Hepatocyte (in vitro differentiated cells): ENCODE results near the gene ZFTA. TPM values are rescaled to one million over a fixed set of nuclear protein-coding genes. Genes with fewer than 3 reads are reported as not detected.

ENCODE experiments used
- DNase-seq: peaks from one replicate; pipeline ENCODE4 v3.0.0-alpha.2; 2016; ENCODE audit warnings: low spot score
- H2AFZ ChIP-seq: fragments of 200-600 bp; sonication (generic); 2 replicates; pipeline ENCODE4 v1.6.0; 2016; ENCODE audit warnings: antibody characterized with exemption, mild to moderate bottlenecking
- H3K27ac ChIP-seq: fragments of 200-600 bp; sonication (generic); 2 replicates; pipeline ENCODE4 v1.5.1; 2016; ENCODE audit warnings: mild to moderate bottlenecking
- H3K27me3 ChIP-seq: fragments of 200-600 bp; sonication (generic); 2 replicates; pipeline ENCODE4 v1.6.1; 2016
- H3K36me3 ChIP-seq: fragments of 200-600 bp; sonication (generic); replicated peaks from 2 replicates; pipeline ENCODE4 v1.5.1; 2016; ENCODE audit warnings: low read depth; ENCODE audit not compliant: insufficient read depth
- H3K4me1 ChIP-seq: fragments of 200-600 bp; sonication (generic); 2 replicates; pipeline ENCODE4 v1.5.1; 2016; ENCODE audit warnings: mild to moderate bottlenecking, moderate library complexity; ENCODE audit not compliant: insufficient read depth
- H3K4me2 ChIP-seq: fragments of 200-600 bp; sonication (generic); 2 replicates; pipeline ENCODE4 v1.6.0; 2016
- H3K4me3 ChIP-seq: fragments of 200-600 bp; sonication (generic); 2 replicates; pipeline ENCODE4 v1.5.1; 2016; ENCODE audit warnings: mild to moderate bottlenecking
- H3K79me2 ChIP-seq: fragments of 200-600 bp; sonication (generic); 2 replicates; pipeline ENCODE4 v1.6.0; 2017; ENCODE audit warnings: mild to moderate bottlenecking
- H3K9me2 ChIP-seq: fragments of 200-600 bp; sonication (generic); replicated peaks from 2 replicates; pipeline ENCODE4 v1.6.0; 2017; ENCODE audit warnings: mild to moderate bottlenecking; ENCODE audit not compliant: insufficient read depth
- H3K9me3 ChIP-seq: fragments of 200-600 bp; sonication (generic); 2 replicates; pipeline ENCODE4 v1.5.1; 2016; ENCODE audit warnings: low read depth, mild to moderate bottlenecking
- H4K20me1 ChIP-seq: fragments of 200-600 bp; sonication (generic); 2 replicates; pipeline ENCODE4 v1.6.0; 2016; ENCODE audit warnings: mild to moderate bottlenecking; ENCODE audit not compliant: insufficient read depth, poor library complexity, severe bottlenecking
- CTCF ChIP-seq: fragments of 200-600 bp; sonication (generic); IDR thresholded peaks from 2 replicates; pipeline ENCODE4 v1.5.1; 2016; ENCODE audit warnings: antibody characterized with exemption, mild to moderate bottlenecking; ENCODE audit not compliant: poor library complexity
- EZH2 ChIP-seq: fragments of 200-600 bp; sonication (generic); IDR thresholded peaks from 2 replicates; pipeline ENCODE4 v1.6.1; 2016; ENCODE audit warnings: antibody characterized with exemption, mild to moderate bottlenecking, borderline replicate concordance
- EZH2phosphoT487 ChIP-seq: fragments of 200-600 bp; sonication (generic); IDR thresholded peaks from one replicate; pipeline ENCODE4 v1.6.1; 2018; ENCODE audit warnings: antibody characterized with exemption, mild to moderate bottlenecking, low read depth, moderate library complexity; ENCODE audit not compliant: unreplicated experiment, severe bottlenecking
- WGBS: methylation state at CpG from one replicate; pipeline ENCODE4 v1.1.6; 2016; ENCODE audit warnings: low lambda C conversion rate; ENCODE audit errors: missing lambda C conversion rate; 5-methylcytosine and 5-hydroxymethylcytosine counted together
- polyA plus RNA-seq: library from polyadenylated mRNA; unstranded; fragments of >200 nt; fragmentation: Nextera tagmentation; extraction: Ambion mirVana; gene quantifications from 2 replicates; pipeline ENCODE4 v1.2.1, GENCODE V29; 2016
- total RNA-seq: library from RNA; depleted of rRNA; stranded (reverse); fragments of >200 nt; gene quantifications from 2 replicates; pipeline ENCODE4 v1.2.3, GENCODE V29; 2014

ZFTA gene
- total and polyA plus RNA-seq, 2 experiments from 2014 or later, result 14.7 to 44.1 TPM

GRCh38 chr11:63729326-63729725 lies 39.2 kb downstream of the ZFTA start:
- H3K27me3 ChIP-seq, result no peaks in the 10 kb centered on the region
- 90% methylated on average over 3 of the region's 3 CpGs for WGBS
- H3K9me2 ChIP-seq, result no peaks in the 10 kb centered on the region
- H3K9me3 ChIP-seq, result no peaks in the 10 kb centered on the region
- peaks cover 28% of the 10 kb centered on the region for H3K79me2 ChIP-seq
- no peaks in the 10 kb centered on the region for H3K36me3 ChIP-seq
- no peak for TF ChIP-seq EZH2
- TF ChIP-seq EZH2phosphoT487, result no peak
- TF ChIP-seq CTCF, result no peak
- H3K27ac ChIP-seq, result no peak overlapping the region
- no peaks in the 10 kb centered on the region for H4K20me1 ChIP-seq
- no peak overlapping the region for H3K4me2 ChIP-seq
- no peak overlapping the region for H3K4me3 ChIP-seq
- no peak for DNase-seq
- no peak overlapping the region for H2AFZ ChIP-seq
- H3K4me1 ChIP-seq, result no peaks in the 10 kb centered on the region

- H3K79me2 ChIP-seq, result peaks cover 62% of the 10 kb centered on the region
- H3K4me3 ChIP-seq, result no peak overlapping the region
- no peaks in the 10 kb centered on the region for H3K9me3 ChIP-seq
- WGBS, result 91% methylated on average over 3 of the region's 3 CpGs
- H4K20me1 ChIP-seq, result no peaks in the 10 kb centered on the region
- no peaks in the 10 kb centered on the region for H3K36me3 ChIP-seq
- H3K9me2 ChIP-seq, result no peaks in the 10 kb centered on the region
- H2AFZ ChIP-seq, result no peak overlapping the region
- H3K4me1 ChIP-seq, result no peaks in the 10 kb centered on the region
- DNase-seq, result no peak
- no peak overlapping the region for H3K27ac ChIP-seq
- TF ChIP-seq EZH2, result no peak
- no peak for TF ChIP-seq CTCF
- TF ChIP-seq EZH2phosphoT487, result no peak
- H3K27me3 ChIP-seq, result no peaks in the 10 kb centered on the region
- H3K4me2 ChIP-seq, result no peak overlapping the region
Observed at GRCh38 chr11:63720611-63721010, 48.0 kb downstream of the ZFTA start.

GRCh38 chr11:63719987-63720386 lies 48.6 kb downstream of the ZFTA start:
- H3K4me1 ChIP-seq, result no peaks in the 10 kb centered on the region
- H3K4me3 ChIP-seq, result no peak overlapping the region
- no peak for DNase-seq
- 75% methylated on average over 2 of the region's 2 CpGs for WGBS
- H4K20me1 ChIP-seq, result no peaks in the 10 kb centered on the region
- peaks cover 63% of the 10 kb centered on the region for H3K79me2 ChIP-seq
- H3K27ac ChIP-seq, result no peak overlapping the region
- H3K27me3 ChIP-seq, result no peaks in the 10 kb centered on the region
- no peak overlapping the region for H2AFZ ChIP-seq
- H3K9me2 ChIP-seq, result no peaks in the 10 kb centered on the region
- H3K36me3 ChIP-seq, result no peaks in the 10 kb centered on the region
- H3K4me2 ChIP-seq, result no peak overlapping the region
- H3K9me3 ChIP-seq, result no peaks in the 10 kb centered on the region
- TF ChIP-seq CTCF (no peak), EZH2 (no peak), EZH2phosphoT487 (no peak)

GRCh38 chr11:63719001-63719400 lies 49.6 kb downstream of the ZFTA start:
- no peak overlapping the region for H3K4me3 ChIP-seq
- no peak for DNase-seq
- no peak overlapping the region for H3K27ac ChIP-seq
- no peaks in the 10 kb centered on the region for H3K36me3 ChIP-seq
- no peaks in the 10 kb centered on the region for H3K9me2 ChIP-seq
- H2AFZ ChIP-seq, result no peak overlapping the region
- H3K79me2 ChIP-seq, result peaks cover 68% of the 10 kb centered on the region
- no peak overlapping the region for H3K4me2 ChIP-seq
- H4K20me1 ChIP-seq, result no peaks in the 10 kb centered on the region
- H3K4me1 ChIP-seq, result no peaks in the 10 kb centered on the region
- 100% methylated on average over 1 of the region's 1 CpG for WGBS
- no peak for TF ChIP-seq EZH2phosphoT487
- no peak for TF ChIP-seq EZH2
- no peak for TF ChIP-seq CTCF
- no peaks in the 10 kb centered on the region for H3K9me3 ChIP-seq
- no peaks in the 10 kb centered on the region for H3K27me3 ChIP-seq
